Left kidney (tissue), 2 donors: ENCODE measurements around the gene OLFML3. TPM values are rescaled to one million over a fixed set of nuclear protein-coding genes. Genes with fewer than 3 reads are reported as not detected.
A peak's percentile ranks its signal among the peaks of the same experiment; 100 is the strongest.
"Not testable (repeated sequence)": the region's sequence is repeated elsewhere in the genome, so short reads cannot be mapped to it uniquely, and the experiment has no call there.

ENCODE experiments used
- DNase-seq: peaks from one replicate; pipeline ENCODE4 v3.0.0-alpha.2; 2013
- polyA plus RNA-seq: library from polyadenylated mRNA; unstranded; fragments of 120-200 nt; gene quantifications from one replicate; pipeline ENCODE4 v1.2.1, GENCODE V29; 2013; ENCODE audit not compliant: insufficient read length

Gene OLFML3
- polyA plus RNA-seq, 1 donor: 131 TPM

DNA sequence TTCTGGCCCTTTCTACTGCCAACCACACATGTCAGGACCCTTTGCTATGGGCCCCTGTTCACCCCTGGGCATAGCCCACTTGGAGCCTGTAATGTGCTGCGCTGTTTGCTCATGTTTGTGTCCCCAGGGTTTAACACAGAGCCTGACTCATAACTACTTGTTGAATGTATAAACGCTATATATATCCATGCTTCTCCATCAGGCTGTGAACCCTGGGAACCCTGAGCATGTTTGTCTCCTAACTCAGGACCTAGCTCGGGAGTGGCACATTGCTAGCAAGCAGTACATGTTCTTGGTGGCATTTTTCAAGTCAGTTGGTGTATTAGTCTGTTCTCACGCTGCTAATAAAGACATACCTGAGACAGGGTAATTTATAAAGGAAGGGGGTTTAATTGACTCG lies 8.0 kb downstream of the OLFML3 start:
- no peak for DNase-seq

DNA sequence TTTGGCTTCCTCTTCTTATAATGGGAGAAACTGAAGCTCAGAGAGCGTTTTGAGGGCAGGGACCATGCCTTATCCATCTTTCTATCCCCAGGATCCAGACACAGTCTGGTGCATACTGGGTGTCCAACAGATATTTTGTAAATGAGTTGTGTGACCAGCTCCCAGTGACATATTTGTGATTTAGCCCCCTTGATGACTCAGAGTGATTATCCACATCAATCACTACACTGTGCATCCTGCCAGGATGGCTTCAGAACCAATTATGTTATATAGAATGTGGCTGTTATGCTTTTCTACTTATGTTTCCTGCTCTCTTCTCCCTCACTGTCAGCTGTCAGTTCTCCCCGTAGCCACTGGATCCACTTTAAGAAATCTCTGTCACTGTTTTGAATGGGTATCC lies 11.3 kb downstream of the OLFML3 start:
- no peak for DNase-seq

DNA sequence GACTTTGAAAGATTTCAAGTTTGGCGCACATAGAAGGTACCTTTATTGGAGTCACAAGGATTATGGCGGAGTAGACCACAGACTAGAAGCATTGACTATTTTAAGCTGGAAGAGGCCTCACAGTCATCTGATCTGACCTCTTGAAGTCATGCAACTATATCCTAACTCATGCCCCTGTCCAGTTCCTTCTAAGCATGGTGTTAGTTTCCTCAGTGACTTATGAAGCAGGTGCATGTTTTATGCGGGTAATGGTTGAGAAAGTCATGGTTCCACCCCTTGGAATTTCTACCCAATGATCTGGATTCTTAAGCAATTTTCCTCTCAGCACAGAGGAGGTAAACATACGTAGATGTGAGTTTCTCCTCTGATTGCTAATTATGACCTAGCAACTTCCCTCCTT lies 11.7 kb downstream of the OLFML3 start:
- DNase-seq: no peak

DNA sequence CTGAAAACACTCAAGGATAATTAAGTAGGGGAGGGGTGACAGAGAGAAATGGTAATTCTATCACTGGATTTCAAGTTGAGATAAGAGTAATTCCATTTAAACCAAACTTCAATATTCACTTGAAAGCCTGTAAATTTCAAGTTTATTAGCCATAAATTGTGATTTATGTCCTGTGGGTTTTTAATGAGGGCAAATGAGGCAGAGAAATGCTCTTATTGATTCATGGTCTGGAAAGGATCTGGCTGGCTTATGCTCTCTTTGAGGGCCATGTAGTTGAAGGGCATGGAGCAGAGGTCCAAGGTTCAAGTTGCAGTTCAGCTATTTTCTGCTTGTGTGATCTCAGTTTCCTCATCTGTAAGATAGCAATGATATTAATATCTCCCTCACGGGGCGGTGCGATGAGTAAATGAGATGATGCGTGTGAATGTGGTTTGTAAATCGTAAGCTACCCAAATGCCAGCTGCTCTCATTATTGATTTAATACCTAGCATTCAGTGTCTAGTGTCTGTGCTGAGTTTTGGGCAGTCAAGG lies 12.3 kb downstream of the OLFML3 start:
- no peak for DNase-seq

- no peak for DNase-seq
Observed at GRCh38 chr1:113993072-113993471, 13.8 kb downstream of the OLFML3 start.

DNA sequence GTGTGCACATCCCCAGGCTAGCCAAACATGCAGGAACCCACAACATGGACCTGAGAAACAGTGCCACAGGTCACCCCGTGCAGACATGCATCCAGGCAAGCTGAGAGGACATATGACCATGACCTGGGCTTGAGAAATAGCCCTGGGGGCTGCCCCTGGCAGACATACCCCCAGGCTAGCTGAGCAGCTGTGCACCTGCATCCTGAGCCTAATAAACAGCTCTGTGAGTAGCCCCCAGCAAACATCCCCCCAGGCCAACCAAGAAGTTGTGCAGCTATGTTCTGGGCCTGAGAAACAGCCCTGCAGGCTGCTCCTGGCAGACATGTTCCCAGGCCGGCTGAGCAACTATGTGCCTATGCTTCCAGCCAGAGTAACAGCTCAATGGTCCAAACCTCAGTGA lies 14.5 kb downstream of the OLFML3 start:
- DNase-seq: no peak

- no peak for DNase-seq
Observed at GRCh38 chr1:113995382-113995781, 16.1 kb downstream of the OLFML3 start.

DNA sequence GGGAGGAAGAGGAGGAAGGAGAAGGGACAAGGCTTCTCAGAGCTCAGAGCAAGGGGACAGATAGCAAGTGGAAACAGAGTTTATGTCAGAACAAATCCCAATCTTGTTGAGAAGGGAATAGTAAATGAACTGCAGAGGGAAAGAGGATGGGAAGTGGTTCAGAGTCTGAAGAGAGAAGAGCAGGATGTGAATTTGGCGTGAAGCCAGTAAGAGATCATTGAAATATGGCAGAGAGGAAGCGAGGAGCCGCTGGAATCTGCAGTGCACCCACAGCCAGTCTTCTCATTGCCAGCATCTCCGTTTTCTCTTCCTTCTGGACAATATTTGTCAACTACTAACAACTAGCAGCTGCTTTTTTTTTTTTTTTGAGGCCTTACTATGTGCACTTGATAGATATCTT lies 19.1 kb downstream of the OLFML3 start:
- DNase-seq: peak; percentile 24

- DNase-seq: no peak
Observed at GRCh38 chr1:113999233-113999632, 20.0 kb downstream of the OLFML3 start.

DNA sequence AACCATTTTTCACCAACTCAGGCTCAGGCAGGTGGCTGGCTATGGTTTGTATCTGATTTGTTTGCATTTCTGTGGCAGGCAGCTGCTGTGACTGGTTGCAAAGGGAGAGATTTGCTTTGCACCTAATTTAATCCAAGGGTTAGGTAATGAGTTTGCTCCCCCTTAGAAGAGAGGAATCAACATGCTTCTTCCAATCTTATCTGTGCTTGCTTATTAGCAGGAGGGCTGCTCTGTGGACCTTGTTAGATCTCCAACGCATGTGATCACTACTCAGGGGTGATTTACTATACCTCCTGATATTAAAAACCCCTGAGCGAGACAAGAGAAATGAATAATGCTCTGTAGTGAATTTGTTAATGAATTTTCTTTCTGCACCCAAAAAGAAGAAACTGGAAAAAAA lies 20.5 kb downstream of the OLFML3 start:
- DNase-seq: no peak

- no peak for DNase-seq
Observed at GRCh38 chr1:114000406-114000805, 21.1 kb downstream of the OLFML3 start.

DNA sequence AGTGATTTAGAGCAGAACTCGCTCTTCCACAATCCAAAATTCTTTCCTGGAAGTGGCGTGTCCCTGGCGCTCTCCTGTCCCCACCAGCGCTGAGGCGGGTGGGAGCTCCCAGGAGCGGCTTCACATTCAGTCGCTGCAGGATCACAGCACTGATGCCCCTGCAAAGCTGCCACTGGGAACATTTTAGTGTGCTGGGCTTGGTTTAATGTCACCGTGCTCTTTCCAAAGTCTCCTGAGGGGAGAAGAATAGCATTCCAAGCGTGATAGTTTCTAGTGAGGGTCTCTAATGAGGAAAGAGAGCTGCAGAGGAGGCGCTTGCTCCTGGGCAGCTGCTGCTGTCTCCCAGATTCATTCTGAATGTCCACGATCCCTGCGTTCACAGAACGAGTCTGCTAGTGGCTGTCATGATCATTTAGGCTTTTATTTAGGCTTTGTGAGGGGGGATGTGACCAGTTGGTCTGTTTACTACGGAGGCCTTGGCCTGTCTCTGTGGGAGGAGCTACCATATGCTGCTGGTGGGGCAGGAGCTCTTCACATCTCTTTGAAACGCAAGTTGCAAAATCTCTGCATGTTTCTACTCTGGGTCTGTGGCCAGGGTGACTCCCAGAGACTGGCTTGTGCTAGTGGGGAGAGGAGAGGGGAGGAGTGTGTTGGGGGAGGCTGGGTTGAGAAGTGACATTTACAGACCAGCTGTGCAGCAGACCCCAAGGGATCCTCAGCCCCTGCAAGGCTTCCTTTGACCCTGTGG lies 23.4 kb downstream of the OLFML3 start:
- no peak for DNase-seq

GRCh38 chr1:114003431-114003830 lies 24.2 kb downstream of the OLFML3 start:
- DNase-seq: no peak

DNA sequence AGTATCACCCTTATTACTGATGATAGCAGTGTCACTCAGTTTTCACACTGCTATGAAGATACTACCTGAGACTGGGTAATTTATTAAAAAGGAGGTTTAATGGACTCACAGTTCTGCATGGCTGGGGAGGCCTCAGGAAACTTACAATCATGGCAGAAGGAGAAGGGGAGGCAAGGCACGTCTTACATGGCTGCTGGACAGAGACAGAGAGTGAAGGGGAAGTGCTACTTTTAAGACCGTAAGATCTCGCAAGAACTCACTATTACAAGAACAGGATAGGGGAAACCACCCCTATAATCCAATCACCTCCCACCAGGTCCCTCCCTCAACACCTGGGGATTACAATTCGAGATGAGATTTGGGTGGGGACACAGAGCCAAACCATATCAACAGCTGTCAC lies 27.6 kb downstream of the OLFML3 start:
- not testable (repeated sequence) for DNase-seq

DNA sequence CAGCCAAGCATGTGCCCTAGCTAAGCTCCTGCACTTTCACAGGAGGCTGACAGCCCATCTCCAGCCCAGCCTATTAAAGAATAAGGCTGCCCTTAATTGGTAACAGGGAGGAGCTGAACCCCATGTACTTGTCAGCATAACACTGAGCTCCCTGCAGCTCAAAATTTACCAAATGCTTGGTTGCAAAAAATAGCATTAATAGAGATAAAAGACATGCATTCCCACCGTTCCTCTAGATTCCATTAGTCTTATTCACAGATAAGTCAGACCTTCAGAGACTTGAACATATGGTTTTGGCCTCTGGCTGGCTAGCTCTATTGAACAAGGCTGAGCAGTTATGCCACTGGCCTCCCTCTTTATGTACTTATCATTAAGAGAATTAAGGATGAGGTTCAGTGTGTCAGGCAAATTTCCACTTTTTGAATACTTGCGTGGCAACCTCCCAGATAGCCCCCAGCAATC lies 29.2 kb downstream of the OLFML3 start:
- no peak for DNase-seq

DNA sequence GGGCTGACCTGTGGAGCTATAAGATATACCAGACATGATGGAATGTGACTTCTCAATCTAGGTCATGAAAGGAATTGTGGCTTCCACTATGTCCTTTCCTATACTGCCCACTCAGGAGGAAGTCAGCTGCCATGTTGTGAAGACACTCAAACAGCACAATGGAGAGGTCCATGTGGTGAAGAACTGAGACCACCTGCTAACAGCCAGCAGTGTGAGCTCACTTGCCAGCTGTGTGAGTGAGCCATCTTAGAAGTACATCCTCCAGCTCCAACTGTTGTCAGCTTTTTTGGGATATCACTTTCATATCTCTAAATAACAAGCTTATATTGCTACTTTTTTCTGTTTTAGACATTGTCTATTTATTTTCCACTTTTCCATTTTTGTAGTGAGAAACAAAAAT lies 29.7 kb downstream of the OLFML3 start:
- no peak for DNase-seq

DNA sequence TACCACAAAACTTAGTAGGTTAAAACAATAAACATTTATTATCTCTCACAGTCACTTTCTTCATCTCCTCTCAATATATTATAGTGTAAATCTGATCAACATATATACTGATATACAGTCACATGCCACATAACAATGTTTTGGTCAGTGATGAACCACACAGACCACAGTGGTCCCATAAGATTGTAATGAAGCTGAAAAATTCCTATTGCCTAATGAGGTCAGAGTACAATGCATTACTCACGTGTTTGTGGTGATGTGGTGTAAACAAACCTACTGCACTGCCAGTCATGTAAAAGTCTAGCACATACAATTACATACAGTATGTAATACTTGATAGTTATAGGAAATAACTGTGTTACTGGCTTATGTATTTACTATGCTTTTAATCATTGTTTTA lies 30.1 kb downstream of the OLFML3 start:
- DNase-seq: no peak

GRCh38 chr1:114010433-114011184 lies 31.3 kb downstream of the OLFML3 start:
- DNase-seq: no peak

GRCh38 chr1:114011796-114012195 lies 32.5 kb downstream of the OLFML3 start:
- DNase-seq: no peak

DNA sequence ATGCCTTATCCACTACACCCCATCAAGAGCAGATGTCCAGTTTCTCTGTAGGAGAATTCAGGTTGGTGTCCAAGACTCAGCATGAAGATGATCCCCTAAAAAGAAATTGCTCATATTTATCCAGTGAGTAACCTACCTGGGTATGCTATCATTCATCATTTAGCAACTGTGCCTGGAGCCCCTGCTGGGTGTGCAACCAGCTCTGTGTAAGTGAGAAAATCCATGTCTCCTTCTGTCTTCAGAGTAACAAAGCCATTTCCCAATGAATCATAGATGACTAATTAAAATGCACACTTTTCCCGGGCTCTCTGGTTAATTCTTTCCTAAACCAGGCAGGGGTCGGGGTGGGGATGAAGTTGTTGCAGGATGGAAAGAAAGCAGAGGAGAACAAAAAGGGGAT lies 35.8 kb downstream of the OLFML3 start:
- DNase-seq: no peak

DNA sequence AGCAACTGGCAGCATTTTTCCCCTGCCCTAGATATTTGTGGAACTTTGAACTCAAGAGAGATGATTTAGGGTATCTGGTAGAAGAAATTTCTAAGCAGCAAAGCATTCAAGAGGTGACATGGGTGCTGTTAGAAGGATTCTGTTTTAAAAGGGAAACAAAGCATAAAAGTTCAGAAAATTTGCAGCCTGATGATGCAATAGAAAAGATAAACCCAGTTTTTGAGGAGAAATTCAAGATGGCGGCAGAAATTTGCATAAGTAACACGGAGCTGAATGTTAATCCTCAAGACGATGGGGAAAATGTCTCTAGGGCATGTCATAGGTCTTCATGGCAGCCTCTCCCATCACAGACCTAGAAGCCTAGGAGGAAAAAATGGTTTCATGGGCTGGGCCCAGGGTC lies 40.5 kb downstream of the OLFML3 start:
- not testable (repeated sequence) for DNase-seq

DNA sequence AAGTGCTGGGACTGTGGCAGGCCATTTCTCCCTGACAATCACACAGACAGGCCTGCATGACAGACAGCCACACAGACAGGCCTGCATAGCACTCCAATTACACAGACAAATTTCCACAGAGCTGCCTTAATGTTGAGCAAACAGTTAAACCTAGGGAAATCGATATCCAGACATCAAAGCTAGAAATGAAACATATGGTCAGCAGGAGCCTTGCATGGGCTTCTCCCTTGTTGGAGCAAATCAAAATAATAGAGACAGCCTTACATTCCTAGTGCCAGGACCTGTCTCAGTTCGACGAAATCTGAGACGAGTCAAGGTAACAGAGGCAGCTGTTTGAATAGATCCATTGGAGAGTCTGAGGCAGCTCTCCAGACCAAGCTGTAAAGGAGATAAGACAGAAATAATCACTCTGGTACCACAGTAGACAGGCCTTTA lies 42.4 kb downstream of the OLFML3 start:
- no peak for DNase-seq

DNA sequence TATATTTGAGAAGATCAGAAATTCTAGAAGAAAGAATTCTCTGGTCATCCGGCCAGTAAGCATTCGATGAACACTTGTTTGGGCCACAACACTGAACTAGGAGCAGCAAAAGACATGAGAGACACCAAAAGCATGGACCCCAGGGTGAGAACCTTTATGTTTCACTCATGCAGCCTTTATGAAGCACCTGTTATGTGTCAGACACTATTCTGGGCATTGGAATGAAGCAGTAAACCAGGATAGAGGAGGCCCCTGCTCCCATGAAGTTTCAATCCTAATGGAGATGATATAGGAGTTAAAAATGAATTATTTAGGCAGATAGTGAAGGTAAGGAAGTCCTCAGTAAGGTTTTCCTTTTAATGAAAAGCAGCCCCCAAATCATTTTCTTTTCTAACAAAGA lies 43.6 kb downstream of the OLFML3 start:
- DNase-seq: no peak
